Endometrial microvascular endothelial cells (primary cell): ENCODE results near the gene EEF1AKMT2. TPM values are rescaled to one million over a fixed set of nuclear protein-coding genes. Genes with fewer than 3 reads are reported as not detected.

Source experiments
- in situ Hi-C: cut with HindIII; loops from 2 replicates; pipeline ENCODE4 v1.10.0; 2017; ENCODE audit warnings: low sequenced_read_pairs, low pct_unique_long_range_greater_than_20kb; ENCODE audit errors: inconsistent ontology term
- total RNA-seq: library from RNA; depleted of rRNA; stranded (reverse); fragments of >200 nt; gene quantifications from one replicate; pipeline ENCODE4 v1.2.3, GENCODE V29; 2015; ENCODE audit errors: inconsistent ontology term

The EEF1AKMT2 gene
- total RNA-seq, 1 donor from 2014 or later: 28.2 TPM

DNA sequence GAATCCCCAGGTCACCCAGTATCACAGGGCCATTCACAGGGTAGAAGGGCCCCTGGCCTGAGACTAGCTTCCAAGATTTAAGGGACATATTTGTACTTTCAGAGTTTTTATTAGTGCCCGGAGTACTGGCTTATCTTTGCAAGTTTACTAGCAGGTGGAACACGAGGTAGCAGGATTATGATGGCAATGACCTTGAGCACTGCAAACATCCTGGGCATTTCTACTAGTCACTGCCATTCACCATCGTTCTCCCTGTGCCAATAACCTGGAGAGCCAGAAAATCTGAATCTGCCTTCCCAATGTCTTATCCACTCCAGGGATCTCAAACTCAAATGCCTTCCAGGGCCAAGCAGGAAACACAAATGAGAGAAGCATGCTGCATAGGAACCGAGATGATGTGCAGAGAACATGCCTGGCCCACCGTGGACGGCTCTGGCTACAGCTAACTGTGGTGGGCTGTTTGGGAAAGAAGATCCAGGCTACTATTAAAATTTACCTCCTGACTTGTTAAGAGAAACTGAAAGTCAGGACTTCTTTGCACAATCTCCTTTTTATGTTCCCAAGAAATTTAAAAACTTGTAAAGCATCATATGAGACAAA lies 64.2 kb downstream of the EEF1AKMT2 start:
- in situ Hi-C loops: no loop called here

DNA sequence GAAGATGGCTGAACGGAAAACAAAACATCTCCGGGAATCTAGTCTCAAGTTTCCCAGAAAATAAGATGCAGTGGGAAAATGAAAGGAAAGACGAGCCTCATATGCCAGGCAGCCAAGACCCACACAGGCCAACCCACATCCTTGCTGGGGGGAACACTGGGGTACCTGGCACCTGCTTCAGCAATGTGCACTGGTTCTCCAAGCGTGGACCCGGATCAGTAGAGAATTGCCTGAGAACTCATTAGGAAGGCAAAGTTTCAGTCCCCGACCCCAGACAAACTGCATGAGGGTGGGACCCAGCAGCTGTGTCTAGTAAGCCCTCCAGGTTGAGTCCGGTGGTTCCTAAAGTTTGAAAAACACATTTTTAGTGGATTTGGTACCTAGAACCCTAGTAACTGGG lies 65.9 kb downstream of the EEF1AKMT2 start:
- in situ Hi-C loops: no loop called here

DNA sequence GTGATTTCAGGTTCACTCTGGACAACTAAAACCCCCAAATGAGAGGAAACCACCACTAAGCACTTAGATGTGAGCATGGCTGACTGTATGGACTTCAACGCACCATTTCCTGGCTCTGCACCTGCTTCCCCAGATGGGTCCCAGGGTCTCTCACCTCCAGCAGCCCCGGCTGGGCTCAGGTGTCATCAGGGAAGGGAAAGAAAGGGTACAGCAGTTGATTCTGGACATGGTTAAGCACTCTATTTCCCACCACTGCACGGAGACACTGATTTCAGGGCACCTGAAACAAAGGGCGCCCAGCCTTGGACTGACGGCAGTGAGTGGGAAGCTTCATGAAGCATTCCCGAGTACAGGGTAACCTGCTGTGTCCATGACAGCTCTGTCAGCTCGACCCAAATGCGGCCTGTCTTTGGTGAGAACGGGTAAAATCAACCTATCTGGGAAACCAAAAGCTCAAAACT lies 66.5 kb downstream of the EEF1AKMT2 start:
- in situ Hi-C loops: no loop called here

DNA sequence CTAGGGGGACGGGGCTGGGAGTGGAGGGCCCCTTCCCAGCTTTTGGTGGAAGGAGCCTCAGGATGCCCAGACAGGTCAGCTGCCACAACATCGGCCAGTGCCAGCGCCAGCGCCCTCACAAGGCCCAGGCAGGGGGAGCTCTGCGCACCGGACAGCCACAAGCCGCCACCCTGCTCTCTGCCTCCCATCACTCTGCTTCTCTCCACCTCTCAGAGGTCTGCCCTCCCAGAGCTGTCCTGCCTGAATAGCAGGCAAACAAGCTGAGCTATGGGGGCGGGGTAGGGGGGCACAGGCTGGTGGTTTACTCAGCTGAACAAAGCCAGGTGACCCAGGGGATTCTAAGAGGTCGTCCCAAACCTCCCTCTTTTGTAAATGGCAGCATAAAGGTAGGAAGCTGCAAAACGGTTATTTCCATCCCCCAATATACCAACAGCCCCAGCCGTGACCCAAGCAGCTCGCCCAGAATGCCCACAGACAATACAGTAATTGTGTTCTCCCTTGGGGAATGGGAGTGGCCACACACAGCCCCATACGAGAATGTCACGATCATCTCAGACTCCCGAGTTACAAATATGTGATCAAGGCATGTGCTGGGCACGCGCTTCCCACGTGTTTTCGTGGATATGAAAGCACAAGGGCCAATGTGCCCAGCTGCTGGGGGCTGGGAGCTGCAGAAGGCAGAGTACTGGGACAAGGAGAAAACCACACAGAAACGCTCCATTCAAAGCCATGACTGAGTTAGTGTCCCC lies 67.2 kb downstream of the EEF1AKMT2 start:
- in situ Hi-C loops: no loop called here

DNA sequence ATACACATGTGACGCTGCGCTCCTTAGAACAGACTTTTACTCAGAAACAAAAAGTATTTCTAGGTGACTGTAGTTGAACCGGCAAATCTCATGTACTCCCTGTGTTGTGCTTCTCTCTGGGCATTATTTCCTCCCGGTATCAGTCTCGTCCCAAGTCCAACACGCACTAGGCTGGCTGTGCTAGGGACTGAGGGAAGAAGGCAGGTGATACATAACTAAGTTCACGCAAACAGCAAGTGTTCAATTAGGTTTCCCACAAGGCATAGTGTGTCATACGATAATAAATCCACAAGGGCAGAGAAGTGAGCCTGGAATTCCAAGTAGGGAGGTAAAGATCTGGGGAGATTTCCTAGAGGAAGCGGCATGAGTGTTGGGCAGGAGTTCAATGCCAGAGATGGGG lies 67.9 kb downstream of the EEF1AKMT2 start:
- in situ Hi-C loops: no loop called here

DNA sequence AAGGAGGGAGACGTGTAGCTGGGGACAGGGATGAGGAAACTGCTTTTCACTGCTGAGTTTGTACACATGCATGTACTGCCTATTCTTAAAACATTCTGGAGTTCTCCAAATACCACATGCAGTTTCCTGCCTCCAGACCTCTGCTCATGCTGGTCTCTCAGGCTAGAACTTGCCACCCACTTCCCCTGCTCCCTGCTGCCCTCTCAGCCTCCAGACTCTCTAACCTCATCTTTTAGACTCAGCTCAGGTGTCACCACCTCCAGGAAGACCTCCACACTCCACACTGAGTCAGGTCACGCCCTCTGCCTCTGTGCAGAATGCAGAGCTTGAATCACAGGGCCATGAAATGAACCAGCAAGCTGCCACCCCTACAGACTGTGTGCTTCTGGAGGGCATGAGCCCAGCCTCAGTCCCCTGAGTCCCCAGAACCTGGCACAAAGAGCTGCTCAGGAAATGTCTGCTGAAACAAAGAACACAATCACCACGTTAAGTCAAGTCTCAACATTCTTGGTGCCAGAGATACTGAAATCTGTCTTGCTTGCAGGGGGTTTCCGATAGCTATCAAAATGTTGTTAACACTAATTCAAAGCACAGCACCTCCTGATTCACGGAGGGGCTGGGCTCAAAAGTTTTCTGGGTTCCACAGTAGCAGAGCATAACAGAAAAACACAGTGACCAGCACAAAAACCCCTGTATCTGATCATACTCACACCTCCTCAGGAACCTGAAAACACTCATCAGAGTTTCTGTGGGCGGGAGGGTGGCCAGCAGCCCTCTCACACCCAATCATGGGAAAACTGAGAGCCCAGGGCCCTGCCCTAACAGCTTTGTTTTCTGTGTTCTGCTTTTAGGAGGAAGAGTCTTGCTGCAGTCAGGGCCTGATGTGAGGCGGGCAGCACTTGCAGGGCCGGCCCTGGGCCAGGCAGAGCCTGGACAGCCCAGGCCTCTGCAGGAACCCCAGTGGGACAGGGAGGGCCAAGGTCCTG lies 68.6 kb downstream of the EEF1AKMT2 start:
- in situ Hi-C loops: no loop called here

DNA sequence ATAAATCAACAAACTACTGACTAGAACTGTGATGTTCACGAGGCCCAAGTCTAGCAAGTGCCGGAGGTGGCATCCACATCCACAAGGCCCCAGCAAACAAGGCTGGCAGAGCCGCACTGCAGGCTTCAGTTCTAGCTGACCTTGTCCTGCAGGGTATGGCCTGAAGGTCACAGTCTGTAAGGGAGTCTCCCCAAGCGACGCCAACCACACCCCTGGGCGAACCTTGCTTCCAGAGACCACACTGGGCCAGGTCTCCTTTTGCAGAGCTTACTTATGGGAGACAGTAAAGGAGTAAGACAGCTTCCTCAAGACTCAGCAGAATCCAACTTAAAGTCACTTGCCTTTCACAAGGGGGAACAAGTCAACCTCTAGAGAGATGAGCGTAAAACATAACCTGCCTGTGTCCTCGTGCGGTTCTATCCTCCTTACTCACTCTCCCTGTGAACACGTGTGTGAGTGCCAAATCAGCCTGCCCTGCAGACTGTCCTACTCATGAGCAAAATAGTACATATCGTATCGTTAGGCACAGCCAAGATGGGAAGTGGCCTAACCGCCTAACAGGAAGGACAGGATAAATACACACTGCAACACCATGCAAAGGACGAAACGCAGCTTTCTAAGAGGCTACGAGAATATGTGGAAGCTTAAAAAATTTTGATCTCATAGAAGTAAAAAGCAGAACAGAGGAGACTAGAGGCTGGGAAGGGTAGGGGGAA lies 70.2 kb downstream of the EEF1AKMT2 start:
- in situ Hi-C loops: no loop called here

DNA sequence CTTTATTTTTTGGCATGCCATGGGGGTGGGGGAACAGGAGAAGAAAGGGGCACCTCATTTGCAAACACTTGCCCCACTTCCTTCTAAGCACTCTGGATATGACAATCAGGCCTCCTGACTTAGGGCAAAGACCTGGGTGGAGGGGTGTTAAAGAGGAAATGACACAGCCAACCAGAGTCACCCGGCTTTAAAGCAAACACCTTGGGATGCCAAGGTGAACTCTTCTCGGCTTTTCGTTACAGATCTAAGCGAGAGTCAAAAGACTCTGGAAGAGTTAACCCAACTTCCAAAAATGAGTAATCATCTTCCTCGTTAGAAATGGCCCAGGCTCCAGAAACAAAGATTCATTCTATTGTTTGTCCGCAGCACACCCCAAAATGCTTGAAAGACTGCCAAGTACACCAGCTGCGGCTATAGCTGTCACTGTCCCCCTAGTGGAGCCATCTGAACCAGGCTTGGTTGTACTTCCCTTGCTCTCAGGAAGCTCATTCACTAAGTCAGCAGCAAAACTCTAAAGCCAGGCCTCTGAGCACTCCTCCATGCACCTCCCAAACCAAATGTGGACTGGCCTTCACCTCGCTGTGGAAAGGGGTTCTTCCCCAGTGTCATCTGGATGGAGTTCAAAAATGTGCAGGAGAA lies 72.4 kb downstream of the EEF1AKMT2 start:
- in situ Hi-C loops: no loop called here

DNA sequence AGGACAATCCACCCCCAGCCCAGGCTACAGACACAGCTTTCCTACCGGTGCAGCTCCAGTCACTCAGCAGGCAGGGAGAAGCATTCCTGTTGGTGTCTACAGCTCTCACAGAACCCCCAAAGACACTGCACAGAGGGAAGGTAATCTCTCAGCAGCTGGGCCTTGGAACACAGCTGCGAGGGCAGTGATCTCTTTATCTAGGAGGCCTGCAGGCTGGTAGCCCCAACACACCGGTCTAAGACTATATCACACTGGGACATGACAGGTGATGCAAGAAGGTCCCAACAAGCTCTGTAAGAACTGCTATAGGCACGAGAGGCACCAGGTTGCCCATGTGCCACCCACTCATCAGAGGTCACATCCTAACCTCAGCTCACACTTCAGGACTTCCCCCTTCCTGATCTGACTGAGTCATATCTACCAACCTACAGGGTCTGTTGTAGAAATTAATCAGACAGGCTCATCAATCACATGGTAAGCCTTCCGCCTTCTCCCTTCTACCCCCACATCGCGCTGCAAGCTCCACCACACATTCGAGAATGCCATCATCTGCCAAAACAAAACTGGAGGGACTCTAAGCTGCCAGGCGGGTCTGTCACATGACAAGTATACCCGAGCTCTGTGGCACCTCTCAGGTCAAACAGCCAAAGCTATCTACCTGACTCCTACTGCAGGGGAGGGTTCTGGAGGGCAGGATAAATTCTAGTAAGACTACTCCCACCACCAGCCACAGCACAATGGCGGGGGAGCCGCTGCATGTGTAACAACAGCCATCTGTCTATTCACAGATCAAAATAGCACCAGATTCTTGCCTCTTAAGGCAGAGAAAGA lies 73.6 kb downstream of the EEF1AKMT2 start:
- in situ Hi-C loops: no loop called here

DNA sequence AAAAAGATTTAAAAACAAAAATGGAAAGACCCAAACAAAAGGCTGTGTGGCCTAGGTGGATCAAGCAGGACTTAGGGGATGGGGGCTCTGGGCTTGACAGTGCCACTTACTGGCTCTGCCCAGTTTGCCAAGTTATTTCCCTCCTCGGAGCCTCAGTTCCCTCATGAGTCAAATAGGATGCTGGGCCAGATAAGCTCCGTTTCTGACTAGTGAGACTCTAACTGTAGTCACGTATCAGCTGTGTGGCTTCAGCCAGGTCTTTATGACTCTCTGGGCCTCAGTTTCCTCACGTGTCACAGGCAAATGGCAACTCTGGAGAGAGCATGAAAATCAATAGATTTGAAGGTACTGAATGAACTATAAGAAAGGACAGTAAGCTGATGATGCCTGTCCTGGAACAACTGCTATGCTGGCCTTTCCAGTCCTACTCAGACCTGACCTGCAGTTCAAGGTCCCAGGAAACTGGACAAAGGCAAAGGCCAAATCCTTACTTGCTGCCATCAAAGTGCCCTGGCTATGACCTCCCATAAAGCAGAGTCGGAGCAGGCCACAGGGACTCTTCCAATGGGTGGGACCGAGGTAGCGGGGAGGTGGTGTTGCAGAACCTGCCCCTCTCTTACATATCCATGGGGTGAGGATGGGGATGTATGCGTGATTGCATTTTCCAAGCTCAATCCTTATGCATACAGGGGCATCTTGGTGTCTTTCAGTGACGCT lies 74.5 kb downstream of the EEF1AKMT2 start:
- in situ Hi-C loops: no loop called here

DNA sequence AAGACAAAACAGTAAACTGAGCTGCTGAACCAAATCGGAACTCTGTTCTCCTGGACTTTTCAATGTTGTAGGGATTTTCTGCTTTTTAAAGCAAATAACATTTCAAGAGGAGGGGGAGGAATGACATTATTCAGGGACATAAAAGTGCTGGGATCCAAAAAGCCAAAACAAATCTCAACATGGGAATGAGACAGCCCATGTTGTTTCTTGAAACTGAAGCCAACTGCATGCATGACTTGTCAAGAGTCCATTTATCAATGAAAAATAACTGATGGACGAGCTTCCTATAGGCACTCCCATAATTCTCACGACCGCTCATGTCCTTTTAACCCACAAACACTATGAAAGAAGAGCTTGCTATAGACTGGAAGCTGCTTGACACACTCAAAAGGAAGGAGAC lies 75.3 kb downstream of the EEF1AKMT2 start:
- in situ Hi-C loops: no loop called here

DNA sequence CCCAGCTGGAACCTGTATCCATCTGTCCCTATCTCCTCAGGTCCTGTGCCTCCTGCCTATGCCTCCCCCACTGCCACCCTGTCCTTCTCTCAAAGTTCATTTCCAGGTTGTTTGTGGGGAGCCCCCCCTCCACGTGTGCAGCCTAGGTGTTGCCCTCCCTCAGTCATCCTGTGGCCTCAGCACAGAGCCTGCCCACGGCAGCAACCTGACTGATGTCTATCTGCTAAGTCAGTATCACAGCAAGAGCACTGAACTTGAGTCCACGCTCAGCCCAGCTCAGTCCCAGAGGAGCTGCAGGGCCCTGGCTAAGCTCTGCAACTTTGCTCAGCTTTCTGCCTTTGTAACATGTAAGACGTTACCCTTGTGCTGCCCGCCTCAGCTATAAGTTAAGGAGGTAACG lies 76.2 kb downstream of the EEF1AKMT2 start:
- in situ Hi-C loops: no loop called here

DNA sequence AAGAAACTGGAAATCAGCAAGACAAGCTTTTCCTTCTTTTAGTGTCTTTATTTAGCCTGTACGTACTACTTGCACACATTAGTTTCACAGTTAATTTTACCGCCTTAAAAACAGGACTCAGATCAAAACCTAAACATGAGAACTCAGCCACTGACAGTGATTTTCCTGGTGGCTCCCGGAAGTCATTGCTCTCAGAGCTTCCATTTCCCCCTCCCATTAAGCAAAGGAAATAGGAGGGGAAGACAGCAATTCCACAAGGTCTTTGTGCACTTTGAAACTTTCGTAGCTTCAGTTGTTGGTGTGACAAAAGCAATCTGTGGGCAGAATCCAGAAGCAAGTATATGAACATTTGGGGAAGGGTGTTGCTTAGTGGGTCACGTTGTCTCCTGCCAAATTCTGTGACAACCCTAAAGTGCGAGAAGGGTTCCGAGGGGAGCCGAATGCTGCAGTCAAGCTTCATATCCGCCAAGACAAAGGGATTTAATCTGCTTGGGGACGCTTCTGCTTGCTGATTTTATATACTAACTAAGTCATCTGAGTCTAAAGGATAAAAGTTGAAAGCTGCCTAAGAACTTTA lies 77.9 kb downstream of the EEF1AKMT2 start:
- in situ Hi-C loops: no loop called here

DNA sequence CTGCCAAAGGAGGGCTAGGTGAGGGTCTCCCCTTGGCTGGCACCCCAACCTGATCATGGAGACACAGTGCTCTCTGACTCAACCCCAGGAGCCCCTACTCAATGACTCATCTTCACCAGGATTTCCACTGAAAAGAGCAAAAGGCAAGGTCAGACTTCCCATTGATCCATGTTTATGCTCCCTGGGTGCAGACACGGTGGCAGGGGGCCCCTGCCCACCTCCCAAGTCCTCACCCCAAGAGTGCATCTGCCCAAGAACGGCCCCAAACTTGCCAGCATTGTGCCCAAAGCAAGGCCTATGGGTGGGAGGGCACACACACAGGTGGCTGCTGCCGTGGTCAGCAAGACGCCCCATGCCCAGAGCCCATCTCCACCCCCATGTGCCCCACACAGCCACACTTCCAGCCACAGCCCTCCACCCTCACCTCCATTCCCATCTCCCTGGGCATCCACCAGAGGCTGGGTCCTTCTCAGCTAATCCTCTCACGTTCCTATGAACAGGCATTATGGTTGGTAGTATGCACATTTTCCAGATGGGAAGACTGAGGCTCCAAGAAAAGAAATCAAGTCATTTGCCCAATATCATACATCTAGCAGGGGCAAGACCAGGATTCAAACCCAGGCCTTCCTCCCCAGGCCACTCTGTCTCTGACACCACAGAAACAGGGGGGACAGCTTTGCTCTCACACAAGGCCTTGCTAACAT lies 78.8 kb downstream of the EEF1AKMT2 start:
- in situ Hi-C loops: no loop called here

DNA sequence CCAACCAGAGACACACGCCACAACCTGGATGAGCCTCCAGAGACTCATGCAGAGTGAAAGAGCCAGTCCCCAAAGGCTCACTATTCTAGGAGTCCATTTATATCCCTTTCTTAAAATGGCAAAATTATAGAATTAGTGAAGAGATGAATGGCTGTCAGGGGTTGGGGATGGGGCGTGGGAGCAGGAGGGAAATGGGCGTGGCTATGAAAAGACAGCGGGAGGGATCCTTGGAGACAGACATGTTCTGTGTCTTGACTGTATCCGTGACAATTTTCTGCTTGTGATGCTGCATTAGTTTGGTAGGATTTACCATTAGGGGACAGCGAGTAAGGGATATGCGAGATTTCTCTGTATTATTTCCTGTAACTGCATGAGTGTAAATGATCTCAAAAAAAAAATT lies 80.5 kb downstream of the EEF1AKMT2 start:
- in situ Hi-C loops: no loop called here

DNA sequence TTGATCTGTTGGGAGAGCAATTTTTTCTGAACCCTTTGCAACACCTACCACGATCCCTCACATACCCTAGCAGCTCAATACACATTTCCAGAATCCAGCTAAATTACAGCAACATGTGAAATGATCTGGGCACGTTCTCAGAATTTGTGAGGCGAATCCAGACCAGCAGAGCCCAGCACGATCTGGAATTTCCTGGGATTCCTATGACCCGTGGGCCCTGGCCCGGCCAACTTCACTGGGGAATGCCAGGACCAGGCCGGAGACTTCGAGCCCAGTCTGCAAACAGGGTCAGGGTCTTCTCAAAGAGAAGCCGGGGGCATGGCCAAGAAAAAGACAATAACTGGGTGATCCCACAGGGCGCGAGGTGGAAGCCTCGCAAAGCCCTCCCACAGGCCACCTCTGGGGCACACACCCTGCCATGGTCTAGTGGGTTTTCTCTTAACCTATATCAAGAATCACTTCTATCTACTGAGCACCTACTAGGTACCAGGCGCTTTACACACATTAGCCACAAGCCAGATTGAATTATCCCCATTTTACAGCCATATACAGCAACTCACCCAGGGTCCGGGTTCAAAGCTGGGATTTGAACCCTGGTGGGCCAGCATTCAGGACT lies 81.3 kb downstream of the EEF1AKMT2 start:
- in situ Hi-C loops: no loop called here
